ENCODE data around the gene CALML5. TPM values are rescaled to one million over a fixed set of nuclear protein-coding genes. Genes with fewer than 3 reads are reported as not detected.

The CALML5 gene
- total RNA-seq, 4 donors from 2014 or later = not detected

GRCh38 chr10:5523796-5524574 is 24.6 kb upstream of the CALML5 start:
- no peak for TF ChIP-seq CTCF (IDR thresholded peaks at IDR 0.05; ENCODE audit: low read depth)

GRCh38 chr10:5522913-5523560 is 23.7 kb upstream of the CALML5 start:
- TF ChIP-seq CTCF (IDR thresholded peaks at IDR 0.05; ENCODE audit: low read depth) = no peak

- TF ChIP-seq CTCF (IDR thresholded peaks at IDR 0.05; ENCODE audit: low read depth) = no peak
These were observed 19.7 kb upstream of the CALML5 start for GRCh38 chr10:5519054-5519453.

GRCh38 chr10:5518143-5518542 is 18.8 kb upstream of the CALML5 start:
- TF ChIP-seq CTCF (IDR thresholded peaks at IDR 0.05; ENCODE audit: low read depth) = no peak

- no peak for TF ChIP-seq CTCF (IDR thresholded peaks at IDR 0.05; ENCODE audit: low read depth)
These were observed 18.2 kb upstream of the CALML5 start for GRCh38 chr10:5517546-5517945.

GRCh38 chr10:5515948-5516761 is 16.8 kb upstream of the CALML5 start:
- TF ChIP-seq CTCF (IDR thresholded peaks at IDR 0.05; ENCODE audit: low read depth) = no peak
